Neural progenitor cell (in vitro differentiated cells): ENCODE measurements around the gene KLF2.

ENCODE experiments used
- EZH2 ChIP-seq: fragments of 200-600 bp; sonication (generic); IDR thresholded peaks from 2 replicates; pipeline ENCODE4 v1.6.1; 2017; ENCODE audit warnings: antibody characterized with exemption, mild to moderate bottlenecking, moderate library complexity
- TF ChIP-seq, protein P1 (sequence below): fragments of 200-600 bp; sonication (generic); IDR thresholded peaks from 2 replicates; pipeline ENCODE4 v1.5.1; 2017; ENCODE audit warnings: antibody characterized with exemption, mild to moderate bottlenecking

DNA sequence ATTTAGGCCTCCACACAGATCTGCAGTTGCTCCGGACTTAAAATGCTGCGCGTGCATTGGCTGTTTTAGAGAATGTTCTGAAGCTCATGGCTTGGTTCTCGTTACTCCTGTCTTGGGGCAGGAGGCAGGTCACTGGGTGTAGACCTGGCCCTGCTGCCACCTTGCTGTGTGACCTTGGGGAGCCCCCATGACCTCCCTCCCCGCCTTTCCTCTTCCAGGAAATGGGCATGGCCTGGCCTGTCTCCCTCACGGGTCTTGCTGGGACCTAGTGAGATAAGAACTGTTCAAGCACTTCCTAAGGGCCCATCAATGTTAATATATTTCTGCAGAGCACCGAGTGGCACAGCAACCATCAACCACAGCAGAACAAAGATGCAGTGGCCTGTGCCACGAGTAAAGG is 49.4 kb downstream of the KLF2 start:
- TF ChIP-seq, protein P1, sequence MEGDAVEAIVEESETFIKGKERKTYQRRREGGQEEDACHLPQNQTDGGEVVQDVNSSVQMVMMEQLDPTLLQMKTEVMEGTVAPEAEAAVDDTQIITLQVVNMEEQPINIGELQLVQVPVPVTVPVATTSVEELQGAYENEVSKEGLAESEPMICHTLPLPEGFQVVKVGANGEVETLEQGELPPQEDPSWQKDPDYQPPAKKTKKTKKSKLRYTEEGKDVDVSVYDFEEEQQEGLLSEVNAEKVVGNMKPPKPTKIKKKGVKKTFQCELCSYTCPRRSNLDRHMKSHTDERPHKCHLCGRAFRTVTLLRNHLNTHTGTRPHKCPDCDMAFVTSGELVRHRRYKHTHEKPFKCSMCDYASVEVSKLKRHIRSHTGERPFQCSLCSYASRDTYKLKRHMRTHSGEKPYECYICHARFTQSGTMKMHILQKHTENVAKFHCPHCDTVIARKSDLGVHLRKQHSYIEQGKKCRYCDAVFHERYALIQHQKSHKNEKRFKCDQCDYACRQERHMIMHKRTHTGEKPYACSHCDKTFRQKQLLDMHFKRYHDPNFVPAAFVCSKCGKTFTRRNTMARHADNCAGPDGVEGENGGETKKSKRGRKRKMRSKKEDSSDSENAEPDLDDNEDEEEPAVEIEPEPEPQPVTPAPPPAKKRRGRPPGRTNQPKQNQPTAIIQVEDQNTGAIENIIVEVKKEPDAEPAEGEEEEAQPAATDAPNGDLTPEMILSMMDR, result no peak
- TF ChIP-seq EZH2, result no peak
